A549 (cell line): ENCODE data around the gene FGFR1OP2. TPM values are rescaled to one million over a fixed set of nuclear protein-coding genes. Genes with fewer than 3 reads are reported as not detected.

ENCODE experiments used
- ATAC-seq, 2 experiments: fragments of 200-7000 bp in 1 of 2; fragments of >200 bp in 1 of 2; cut with Nextera tagmentation in 1 of 2; cut with Tn5 transposase in 1 of 2; 3 replicates each; pipeline versions ENCODE4 v1.8.0 to v1.9.1; 2018 to 2020; ENCODE audit warnings: mild to moderate bottlenecking in 1 of 2, moderate library complexity in 1 of 2
- CTCF ChIA-PET: fragments of 300-600 bp; sonication (Branson Sonifier 250); formaldehyde crosslinking; extraction: SDS; loops from one replicate; lab custom pipeline; 2021; ENCODE audit warnings: antibody characterized with exemption, inconsistent platforms; lab: Yijun Ruan, JAX
- POLR2A ChIA-PET: fragments of 350-600 bp; formaldehyde crosslinking; extraction: SDS; loops from one replicate; lab custom pipeline; 2021; ENCODE audit warnings: antibody characterized with exemption, inconsistent platforms; lab: Yijun Ruan, JAX
- DNase-seq, 2 experiments: peaks; one replicate each; pipeline versions ENCODE4 v3.0.0 to v3.0.0-alpha.2; 2011 to 2016; ENCODE audit warnings: low read depth in 1 of 2, low spot score in 1 of 2
- FAIRE-seq: peaks from 2 replicates; lab custom pipeline; 2011; peaks lifted over from hg19 to GRCh38; lab: Jason Lieb, UNC
- H3K27ac ChIP-seq, 2 experiments: fragments of >200 bp; sonication (Bioruptor Twin); formaldehyde crosslinking; 3 replicates each; pipeline ENCODE4 v1.5.1; 2016 to 2017
- H3K4me1 ChIP-seq: fragments of >200 bp; sonication (Bioruptor Twin); formaldehyde crosslinking; 3 replicates; pipeline ENCODE4 v1.6.1; 2016
- H3K4me2 ChIP-seq: fragments of >200 bp; sonication (Bioruptor Twin); formaldehyde crosslinking; 3 replicates; pipeline ENCODE4 v1.6.1; 2016
- H3K4me3 ChIP-seq: fragments of >200 bp; sonication (Bioruptor Twin); formaldehyde crosslinking; 3 replicates; pipeline ENCODE4 v1.5.1; 2016
- H3K9me3 ChIP-seq: fragments of >200 bp; sonication (Bioruptor Twin); formaldehyde crosslinking; 3 replicates; pipeline ENCODE4 v1.6.1; 2016
- BHLHE40 ChIP-seq: IDR thresholded peaks from 2 replicates; pipeline ENCODE4 v1.6.1; 2012; ENCODE audit warnings: low read depth, low read length, inconsistent platforms
- CHD2 ChIP-seq: fragments of 150-350 bp; IDR thresholded peaks from 2 replicates; pipeline ENCODE4 v1.6.1; 2014; ENCODE audit warnings: low read length; ENCODE audit not compliant: partially characterized antibody
- E2F6 ChIP-seq: IDR thresholded peaks from 2 replicates; pipeline ENCODE4 v1.6.1; 2012; ENCODE audit warnings: low read depth, borderline replicate concordance
- EP300 ChIP-seq, 2 experiments: fragments of >200 bp; sonication (Bioruptor Twin); formaldehyde crosslinking; IDR thresholded peaks; 2 replicates in 1 of 2; 3 replicates in 1 of 2; pipeline ENCODE4 v1.6.1; 2016 to 2017
- GATA3 ChIP-seq: IDR thresholded peaks from 2 replicates; pipeline ENCODE4 v1.6.1; 2012; ENCODE audit warnings: borderline replicate concordance
- HES2 ChIP-seq: fragments of >200 bp; sonication (Bioruptor Twin); formaldehyde crosslinking; IDR thresholded peaks from 2 replicates; pipeline ENCODE4 v1.6.1; 2016
- HOXA7 ChIP-seq: fragments of 250-450 bp; sonication (Bioruptor Pico); IDR thresholded peaks from 2 replicates; pipeline ENCODE4 v1.5.0; 2020; ENCODE audit warnings: mild to moderate bottlenecking, moderate library complexity
- JUNB ChIP-seq: fragments of >200 bp; sonication (Bioruptor Twin); formaldehyde crosslinking; IDR thresholded peaks from 2 replicates; pipeline ENCODE4 v1.6.1; 2016
- MAX ChIP-seq: IDR thresholded peaks from 2 replicates; pipeline ENCODE4 v1.6.1; 2012
- MYC ChIP-seq: IDR thresholded peaks from 2 replicates; pipeline ENCODE4 v1.6.1; 2012; ENCODE audit warnings: mild to moderate bottlenecking, inconsistent platforms, low read length, improper control_type of control experiment, borderline replicate concordance
- NFE2L2 ChIP-seq: fragments of 150-350 bp; conservative IDR thresholded peaks from 2 replicates; pipeline ENCODE4 v1.6.1; 2014; ENCODE audit warnings: low read length
- NR3C1 ChIP-seq: fragments of >200 bp; sonication (Bioruptor Twin); formaldehyde crosslinking; IDR thresholded peaks from 3 replicates; pipeline ENCODE4 v1.6.1; 2017
- PBX3 ChIP-seq: IDR thresholded peaks from 2 replicates; pipeline ENCODE4 v1.6.1; 2012
- PHF8 ChIP-seq: fragments of 200-600 bp; sonication (generic); IDR thresholded peaks from 2 replicates; pipeline ENCODE4 v1.6.1; 2016; ENCODE audit warnings: low read depth, mild to moderate bottlenecking, antibody characterized with exemption, moderate library complexity, borderline replicate concordance
- POLR2A ChIP-seq: IDR thresholded peaks from 2 replicates; pipeline ENCODE4 v1.6.1; 2012; ENCODE audit warnings: mild to moderate bottlenecking, low read length
- POLR2AphosphoS2 ChIP-seq: conservative IDR thresholded peaks from 2 replicates; pipeline ENCODE4 v1.6.1; 2012; ENCODE audit warnings: low read length, improper control_type of control experiment, inconsistent platforms
- RAD21 ChIP-seq, 2 experiments: fragments of >200 bp in 1 of 2; sonication (Bioruptor Twin) in 1 of 2; formaldehyde crosslinking in 1 of 2; IDR thresholded peaks in 1 of 2; conservative IDR thresholded peaks in 1 of 2; 2 replicates in 1 of 2; 3 replicates in 1 of 2; pipeline ENCODE4 v1.6.1; 2012 to 2018; ENCODE audit warnings: inconsistent platforms in 1 of 2
- RCOR1 ChIP-seq: fragments of 150-350 bp; IDR thresholded peaks from 2 replicates; pipeline ENCODE4 v1.6.1; 2014; ENCODE audit warnings: antibody characterized with exemption, low read length, low read depth
- RFX5 ChIP-seq: fragments of 450-650 bp; IDR thresholded peaks from 2 replicates; pipeline ENCODE4 v1.7.1; 2014; ENCODE audit warnings: antibody characterized with exemption, mild to moderate bottlenecking, moderate library complexity
- TFCP2L1 ChIP-seq: fragments of 250-450 bp; sonication (Bioruptor Pico); IDR thresholded peaks from 2 replicates; pipeline ENCODE4 v1.5.0; 2021; ENCODE audit warnings: mild to moderate bottlenecking
- TP53 ChIP-seq: fragments of 250-450 bp; sonication (Bioruptor Pico); IDR thresholded peaks from 2 replicates; pipeline ENCODE4 v1.5.0; 2021; ENCODE audit warnings: mild to moderate bottlenecking, moderate library complexity
- ZFP36 ChIP-seq: fragments of 450-650 bp; IDR thresholded peaks from 2 replicates; pipeline ENCODE4 v1.6.1; 2014; ENCODE audit warnings: borderline replicate concordance; ENCODE audit not compliant: partially characterized antibody
- WGBS: methylation state at CpG from one replicate; pipeline ENCODE4 v1.1.6; 2017; ENCODE audit errors: missing lambda C conversion rate; 5-methylcytosine and 5-hydroxymethylcytosine counted together
- polyA plus RNA-seq, 4 experiments: library from polyadenylated mRNA; depleted of rRNA in 3 of 4; stranded (reverse); fragments of >200 nt; fragmentation: RNase III in 1 of 4; extraction: RNeasy Plus Mini Kit Qiagen cat#74134 plus additional on column Dnase treatment in 1 of 4; gene quantifications; 2 replicates in 3 of 4; 3 replicates in 1 of 4; pipeline ENCODE4 v1.2.3, GENCODE V29; 2011 to 2017

FGFR1OP2 gene
- polyA plus RNA-seq, 2 of the 4 experiments (the other 2 are of a cell fraction), result 36.3 to 51.1 TPM

- ChIA-PET POLR2A (interaction anchor here (2.0 kb wide), 1 partner anchor 10 kb away, joined by 10 read pairs; the partner anchor contains the start of gene MED21), CTCF (interaction anchor here (1.1 to 6.7 kb wide), 6 partner anchors 11 to 294 kb away, joined by 3 to 104 read pairs (median 7); partner anchors contain the start of gene ITPR2)
- Histone ChIP-seq H3K4me3 (peak overlapping the region; percentile 73; the same call in 2 of the 3 replicates), H3K9me3 (no peaks in the 10 kb centered on the region), H3K27ac (peak overlapping the region; percentile 82 to 90; a peak in 4 of 6 replicates), H3K4me1 (peaks cover 37% of the 10 kb centered on the region), H3K4me2 (peak overlapping the region; percentile 90)
- 85% methylated on average over 14 of the region's 14 CpGs for WGBS
- FAIRE-seq, result no peak
- ATAC-seq, result no peak
- no peak for DNase-seq
- TF ChIP-seq MAX (no peak), MYC (no peak), JUNB (no peak), TP53 (no peak), ZFP36 (no peak), HES2 (no peak), RAD21 (conservative IDR thresholded peaks at IDR 0.05 in 1 of 2, IDR thresholded peaks at IDR 0.05 in 1 of 2) (no peak), NR3C1 (no peak), BHLHE40 (no peak), CHD2 (no peak), NFE2L2 (no peak), TFCP2L1 (CRISPR knock-in tag) (no peak), POLR2A (no peak), GATA3 (no peak), PHF8 (no peak), E2F6 (no peak)
Observed at GRCh38 chr12:27012239-27012981, 74.1 kb downstream of the FGFR1OP2 start.

GRCh38 chr12:27012982-27013255 is 74.6 kb downstream of the FGFR1OP2 start:
- no peak for ATAC-seq
- Histone ChIP-seq H3K4me3 (peak overlapping the region; percentile 73), H3K27ac (peak overlapping the region; percentile 82 to 90; a peak in 5 of 6 replicates), H3K4me1 (peaks cover 35% of the 10 kb centered on the region), H3K4me2 (peak overlapping the region; percentile 90), H3K9me3 (no peaks in the 10 kb centered on the region)
- WGBS, result 71% methylated on average over 5 of the region's 5 CpGs
- no peak for FAIRE-seq
- TF ChIP-seq RCOR1 (no peak), EP300 (IDR thresholded peaks at IDR 0.05) (no peak), RFX5 (no peak), HOXA7 (CRISPR knock-in tag) (no peak), PBX3 (no peak), POLR2AphosphoS2 (no peak)
- CTCF ChIA-PET, result interaction anchor here (0.9 to 6.7 kb wide), 10 partner anchors 12 to 291 kb away, joined by 3 to 104 read pairs (median 4); no protein-coding TSS in a partner anchor
- POLR2A ChIA-PET, result interaction anchor here (1.0 to 2.0 kb wide), 3 partner anchors 10 to 291 kb away, joined by 3 to 10 read pairs (median 4); partner anchors contain the start of genes ITPR2 and MED21
- no peak for DNase-seq
